WTC11 (cell line): ENCODE data around the gene BTBD10. TPM values are rescaled to one million over a fixed set of nuclear protein-coding genes. Genes with fewer than 3 reads are reported as not detected.

Source experiments
- ATAC-seq: fragments of 200-7000 bp; cut with Tn5 transposase; 2 replicates; pipeline ENCODE4 v1.10.0; 2021; ENCODE audit warnings: mild to moderate bottlenecking, moderate library complexity
- CTCF ChIA-PET: fragments of 300-600 bp; sonication (Branson Sonifier 250); formaldehyde crosslinking; loops from one replicate; lab custom pipeline; 2021; ENCODE audit warnings: antibody characterized with exemption; lab: Charles Lee
- POLR2A ChIA-PET: fragments of 350-600 bp; sonication (Branson Sonifier 250); formaldehyde crosslinking; loops from one replicate; lab custom pipeline; 2021; ENCODE audit warnings: antibody characterized with exemption; lab: Charles Lee
- DNase-seq: peaks from one replicate; pipeline ENCODE4 v3.0.0; 2021; ENCODE audit warnings: low spot score
- H3K27ac Mint-ChIP-seq: 2 replicates; pipeline ENCODE4 v1.8.0; 2021; ENCODE audit warnings: mixed read lengths
- H3K27me3 Mint-ChIP-seq: 2 replicates; pipeline ENCODE4 v1.8.0; 2021; ENCODE audit warnings: low read depth, mild to moderate bottlenecking, moderate library complexity, mixed read lengths
- H3K36me3 Mint-ChIP-seq: 2 replicates; pipeline ENCODE4 v1.8.0; 2021; ENCODE audit warnings: mixed read lengths
- H3K4me1 Mint-ChIP-seq: 2 replicates; pipeline ENCODE4 v1.8.0; 2022; ENCODE audit warnings: mixed read lengths
- H3K4me3 Mint-ChIP-seq: 2 replicates; pipeline ENCODE4 v1.8.0; 2021; ENCODE audit warnings: mild to moderate bottlenecking, moderate library complexity, mixed read lengths
- H3K9me3 Mint-ChIP-seq: 2 replicates; pipeline ENCODE4 v1.8.0; 2021; ENCODE audit warnings: mixed read lengths
- AFF4 ChIP-seq: sonication (generic); formaldehyde crosslinking; IDR thresholded peaks from 2 replicates; pipeline ENCODE4 v1.8.1; 2023; ENCODE audit warnings: mild to moderate bottlenecking, missing genetic modification reagents, borderline replicate concordance
- ATF1 ChIP-seq: sonication (generic); formaldehyde crosslinking; IDR thresholded peaks from 2 replicates; pipeline ENCODE4 v1.8.1; 2023; ENCODE audit warnings: mild to moderate bottlenecking, moderate library complexity, missing genetic modification reagents
- CREB1 ChIP-seq: sonication (generic); formaldehyde crosslinking; IDR thresholded peaks from 2 replicates; pipeline ENCODE4 v1.8.0; 2023; ENCODE audit warnings: mild to moderate bottlenecking, missing genetic modification reagents
- CREM ChIP-seq: sonication (generic); formaldehyde crosslinking; IDR thresholded peaks from 2 replicates; pipeline ENCODE4 v1.8.1; 2022; ENCODE audit warnings: mild to moderate bottlenecking, missing genetic modification reagents, moderate library complexity
- ESRRA ChIP-seq: sonication (generic); formaldehyde crosslinking; IDR thresholded peaks from 2 replicates; pipeline ENCODE4 v1.8.1; 2022; ENCODE audit warnings: mild to moderate bottlenecking, missing genetic modification reagents, borderline replicate concordance
- ETV6 ChIP-seq: sonication (generic); formaldehyde crosslinking; IDR thresholded peaks from 2 replicates; pipeline ENCODE4 v1.8.1; 2022; ENCODE audit warnings: mild to moderate bottlenecking, missing genetic modification reagents
- FOXJ3 ChIP-seq: sonication (generic); formaldehyde crosslinking; IDR thresholded peaks from 2 replicates; pipeline ENCODE4 v1.9.0; 2021; ENCODE audit warnings: missing genetic modification reagents, mild to moderate bottlenecking, borderline replicate concordance
- FOXP1 ChIP-seq: sonication (generic); formaldehyde crosslinking; IDR thresholded peaks from 2 replicates; pipeline ENCODE4 v1.8.0; 2022; ENCODE audit warnings: missing genetic modification reagents, mild to moderate bottlenecking, moderate library complexity, borderline replicate concordance
- HMGA2 ChIP-seq: fragments of 250-450 bp; sonication (Bioruptor Pico); IDR thresholded peaks from 2 replicates; pipeline ENCODE4 v1.4.0; 2021; ENCODE audit warnings: mild to moderate bottlenecking, moderate library complexity
- MAX ChIP-seq: sonication (generic); formaldehyde crosslinking; IDR thresholded peaks from 2 replicates; pipeline ENCODE4 v1.8.0; 2022; ENCODE audit warnings: mild to moderate bottlenecking, missing genetic modification reagents
- NFATC4 ChIP-seq: fragments of 250-450 bp; sonication (Bioruptor Pico); IDR thresholded peaks from 2 replicates; pipeline ENCODE4 v1.9.0; 2021; ENCODE audit warnings: mild to moderate bottlenecking
- PREB ChIP-seq: sonication (generic); formaldehyde crosslinking; IDR thresholded peaks from 2 replicates; pipeline ENCODE4 v1.8.1; 2022; ENCODE audit warnings: mild to moderate bottlenecking, missing genetic modification reagents, moderate library complexity, borderline replicate concordance
- PRRX2 ChIP-seq: fragments of 250-450 bp; sonication (Bioruptor Pico); IDR thresholded peaks from 2 replicates; pipeline ENCODE4 v1.8.0; 2021; ENCODE audit warnings: mild to moderate bottlenecking
- RORB ChIP-seq: fragments of 250-450 bp; sonication (Bioruptor Pico); IDR thresholded peaks from 2 replicates; pipeline ENCODE4 v1.9.0; 2021; ENCODE audit warnings: mild to moderate bottlenecking
- SMAD3 ChIP-seq: sonication (generic); formaldehyde crosslinking; IDR thresholded peaks from 2 replicates; pipeline ENCODE4 v1.8.0; 2022; ENCODE audit warnings: missing genetic modification reagents, mild to moderate bottlenecking, borderline replicate concordance
- SOX15 ChIP-seq: fragments of 250-450 bp; sonication (Bioruptor Pico); IDR thresholded peaks from 2 replicates; pipeline ENCODE4 v1.9.0; 2021; ENCODE audit warnings: mild to moderate bottlenecking
- TEAD4 ChIP-seq: sonication (generic); formaldehyde crosslinking; IDR thresholded peaks from 2 replicates; pipeline ENCODE4 v1.8.0; 2022; ENCODE audit warnings: mild to moderate bottlenecking, missing genetic modification reagents
- USF2 ChIP-seq: sonication (generic); formaldehyde crosslinking; IDR thresholded peaks from 2 replicates; pipeline ENCODE4 v1.8.1; 2023; ENCODE audit warnings: mild to moderate bottlenecking, missing genetic modification reagents, moderate library complexity
- ZMAT4 ChIP-seq: fragments of 250-450 bp; sonication (Bioruptor Pico); IDR thresholded peaks from 2 replicates; pipeline ENCODE4 v1.9.0; 2021; ENCODE audit warnings: mild to moderate bottlenecking
- ZNF138 ChIP-seq: sonication (generic); formaldehyde crosslinking; conservative IDR thresholded peaks from 2 replicates; pipeline ENCODE4 v1.8.1; 2022; ENCODE audit warnings: mild to moderate bottlenecking, moderate library complexity, missing genetic modification reagents
- ZNF281 ChIP-seq: sonication (generic); formaldehyde crosslinking; IDR thresholded peaks from 2 replicates; pipeline ENCODE4 v1.8.0; 2023; ENCODE audit warnings: mild to moderate bottlenecking, missing genetic modification reagents
- ZNF671 ChIP-seq: fragments of 250-450 bp; sonication (Bioruptor Pico); IDR thresholded peaks from 2 replicates; pipeline ENCODE4 v1.8.0; 2021; ENCODE audit warnings: mild to moderate bottlenecking
- total RNA-seq: library from RNA; stranded (reverse); gene quantifications from 3 replicates; pipeline ENCODE4 v1.2.3, GENCODE V29; 2021

The BTBD10 gene
- total RNA-seq, 1 experiment from 2014 or later: 19.4 TPM

- DNase-seq (no peak), ATAC-seq (no peak)
- peak overlapping the region; percentile 99 for H3K4me3 Mint-ChIP-seq
- no peak overlapping the region for H3K27ac Mint-ChIP-seq
- POLR2A ChIA-PET: interaction anchor here (1.0 to 2.1 kb wide), 2 partner anchors 110 to 203 kb away, joined by 3 to 5 read pairs; no protein-coding TSS in a partner anchor
- CTCF ChIA-PET: interaction anchor here (1.0 to 1.8 kb wide), 10 partner anchors 8 to 254 kb away, joined by 3 to 9 read pairs (median 4); no protein-coding TSS in a partner anchor
- H3K27me3 Mint-ChIP-seq: no peaks in the 10 kb centered on the region; the same call in none of the 2 replicates
- TF ChIP-seq RORB (no peak), MAX (0 out of 2 replicates have a peak, but pooled peaks have one; percentile 12), ZNF671 (CRISPR knock-in tag) (no peak), FOXJ3 (CRISPR knock-in tag) (no peak)
- H3K4me1 Mint-ChIP-seq: peaks cover 24% of the 10 kb centered on the region
- H3K9me3 Mint-ChIP-seq: no peaks in the 10 kb centered on the region
- no peaks in the 10 kb centered on the region for H3K36me3 Mint-ChIP-seq
These were observed 813 bp upstream of the BTBD10 start for GRCh38 chr11:13463779-13464290.

- Mint-ChIP-seq H3K9me3 (no peaks in the 10 kb centered on the region), H3K27ac (peak overlapping the region; percentile 79), H3K4me1 (peaks cover 24% of the 10 kb centered on the region), H3K4me3 (peak overlapping the region; percentile 99), H3K36me3 (no peaks in the 10 kb centered on the region), H3K27me3 (no peaks in the 10 kb centered on the region; the same call in none of the 2 replicates)
- TF ChIP-seq NFATC4 (CRISPR knock-in tag) (no peak), USF2 (no peak), SMAD3 (no peak), CREM (CRISPR knock-in tag) (no peak), FOXP1 (no peak), PRRX2 (CRISPR knock-in tag) (no peak), ESRRA (CRISPR knock-in tag) (no peak), ZNF138 (CRISPR knock-in tag) (no peak)
- ATAC-seq (peak; percentile 71), DNase-seq (peak; percentile 78)
- ChIA-PET POLR2A (interaction anchor here (1.0 to 2.1 kb wide), 2 partner anchors 108 to 205 kb away, joined by 3 to 5 read pairs; no protein-coding TSS in a partner anchor), CTCF (interaction anchor here (0.7 to 1.8 kb wide), 12 partner anchors 10 to 252 kb away, joined by 3 to 9 read pairs (median 4); no protein-coding TSS in a partner anchor)
These were observed 616 bp downstream of the BTBD10 start for GRCh38 chr11:13462311-13462900.

GRCh38 chr11:13461291-13461690 lies 1.7 kb downstream of the BTBD10 start:
- no peak for DNase-seq
- CTCF ChIA-PET: no interaction called here
- Mint-ChIP-seq H3K4me3 (peak overlapping the region; percentile 99), H3K27me3 (no peaks in the 10 kb centered on the region; the same call in none of the 2 replicates), H3K9me3 (no peaks in the 10 kb centered on the region), H3K27ac (no peak overlapping the region), H3K4me1 (peaks cover 19% of the 10 kb centered on the region), H3K36me3 (no peaks in the 10 kb centered on the region)
- no peak for ATAC-seq
- POLR2A ChIA-PET: no interaction called here
- TF ChIP-seq ATF1 (no peak), MAX (no peak), SOX15 (CRISPR knock-in tag) (no peak), HMGA2 (no peak), SMAD3 (no peak), PREB (CRISPR knock-in tag) (no peak), ZNF281 (CRISPR knock-in tag) (no peak), ETV6 (CRISPR knock-in tag) (no peak), ZNF138 (CRISPR knock-in tag) (no peak), AFF4 (CRISPR knock-in tag) (no peak), CREB1 (no peak), ZMAT4 (no peak), TEAD4 (CRISPR knock-in tag) (no peak)
